ENCODE data around the gene LY6G6D. TPM values are rescaled to one million over a fixed set of nuclear protein-coding genes. Genes with fewer than 3 reads are reported as not detected.
A peak's percentile ranks its signal among the peaks of the same experiment; 100 is the strongest.

The LY6G6D gene
- total RNA-seq, 1 experiment from 2014 or later = not detected

GRCh38 chr6:31666337-31666965, 48.7 kb upstream of the LY6G6D start:
- Mint-ChIP-seq H3K4me1 (peaks cover 31% of the 10 kb centered on the region), H3K27me3 (ENCODE audit: low read depth) (no peaks in the 10 kb centered on the region), H3K4me3 (peak overlapping the region; percentile 91), H3K9me3 (no peaks in the 10 kb centered on the region), H3K27ac (peak overlapping the region; percentile 98), H3K36me3 (peaks cover 67% of the 10 kb centered on the region)
- DNase-seq (ENCODE audit: low spot score) (no peak), ATAC-seq (no peak)
- no peak for TF ChIP-seq AR (CRISPR knock-in tag; IDR thresholded peaks at IDR 0.05)
- TF ChIP-seq SMAD4 (CRISPR knock-in tag; IDR thresholded peaks at IDR 0.05) = no peak
- TF ChIP-seq JAZF1 (CRISPR knock-in tag; IDR thresholded peaks at IDR 0.05) = no peak
- no peak for TF ChIP-seq NR2C2 (CRISPR knock-in tag; IDR thresholded peaks at IDR 0.05)
- no peak for TF ChIP-seq ZNF671 (CRISPR knock-in tag; IDR thresholded peaks at IDR 0.05)
- TF ChIP-seq USF2 (CRISPR knock-in tag; IDR thresholded peaks at IDR 0.05) = no peak
- TF ChIP-seq FOXK1 (CRISPR knock-in tag; IDR thresholded peaks at IDR 0.05) = no peak
- POLR2A ChIA-PET = no interaction called here
- CTCF ChIA-PET = interaction anchor here (0.9 to 1.5 kb wide), 3 partner anchors 16 to 125 kb away, joined by 3 to 6 read pairs (median 4); no protein-coding TSS in a partner anchor

GRCh38 chr6:31669676-31670075, 45.5 kb upstream of the LY6G6D start, which contains the start of gene LY6G5B:
Gene LY6G5B, plus strand, starts transcription at chr6:31669976. Its CDS starts 975 bp downstream, at chr6:31670951.
- Mint-ChIP-seq H3K9me3 (no peaks in the 10 kb centered on the region), H3K27ac (no peak within 1 kb of the TSS), H3K36me3 (peaks cover 61% of the 10 kb centered on the region), H3K4me1 (peaks cover 12% of the 10 kb centered on the region), H3K4me3 (no peak within 1 kb of the TSS), H3K27me3 (ENCODE audit: low read depth) (no peaks in the 10 kb centered on the region)
- ChIA-PET POLR2A (no interaction called here), CTCF (interaction anchor here (0.8 to 1.9 kb wide), 2 partner anchors 72 to 100 kb away, joined by 4 read pairs; no protein-coding TSS in a partner anchor)
- ATAC-seq (no peak), DNase-seq (ENCODE audit: low spot score) (no peak)
- TF ChIP-seq ZNF263 (CRISPR knock-in tag; IDR thresholded peaks at IDR 0.05; ENCODE audit: low read depth) = no peak

- ATAC-seq (no peak), DNase-seq (ENCODE audit: low spot score) (no peak)
- Mint-ChIP-seq H3K4me3 (no peak overlapping the region), H3K9me3 (no peaks in the 10 kb centered on the region), H3K27me3 (ENCODE audit: low read depth) (peaks cover 12% of the 10 kb centered on the region), H3K27ac (no peak overlapping the region), H3K36me3 (peaks cover 19% of the 10 kb centered on the region), H3K4me1 (peaks cover 7% of the 10 kb centered on the region)
- TF ChIP-seq PRRX2 (CRISPR knock-in tag; IDR thresholded peaks at IDR 0.05) (no peak), HMGXB4 (CRISPR knock-in tag; IDR thresholded peaks at IDR 0.05) (no peak), ZNF425 (CRISPR knock-in tag; conservative IDR thresholded peaks at IDR 0.05) (no peak), NR2C2 (CRISPR knock-in tag; IDR thresholded peaks at IDR 0.05) (no peak), SMAD4 (CRISPR knock-in tag; IDR thresholded peaks at IDR 0.05) (no peak), ESRRA (CRISPR knock-in tag; IDR thresholded peaks at IDR 0.05; ENCODE audit: borderline replicate concordance) (no peak), MAX (CRISPR knock-in tag; IDR thresholded peaks at IDR 0.05) (no peak)
- POLR2A ChIA-PET = interaction anchor here (1.4 kb wide), 1 partner anchor 59 kb away, joined by 4 read pairs; the partner anchor contains the start of gene CLIC1
- CTCF ChIA-PET = interaction anchor here (1.7 kb wide), 1 partner anchor 93 kb away, joined by 4 read pairs; no protein-coding TSS in a partner anchor
Measured at GRCh38 chr6:31676322-31676903, 38.7 kb upstream of the LY6G6D start.

All from WTC11 (cell line).